HG02678 (cell line): ENCODE measurements around the gene MOB3C.

Experiments
- ATAC-seq: cut with Tn5 transposase; IDR thresholded peaks from one replicate; pipeline ENCODE4 v1.9.1; 2021; ENCODE audit warnings: mild to moderate bottlenecking, moderate library complexity; ENCODE audit not compliant: unreplicated experiment

The MOB3C gene

DNA sequence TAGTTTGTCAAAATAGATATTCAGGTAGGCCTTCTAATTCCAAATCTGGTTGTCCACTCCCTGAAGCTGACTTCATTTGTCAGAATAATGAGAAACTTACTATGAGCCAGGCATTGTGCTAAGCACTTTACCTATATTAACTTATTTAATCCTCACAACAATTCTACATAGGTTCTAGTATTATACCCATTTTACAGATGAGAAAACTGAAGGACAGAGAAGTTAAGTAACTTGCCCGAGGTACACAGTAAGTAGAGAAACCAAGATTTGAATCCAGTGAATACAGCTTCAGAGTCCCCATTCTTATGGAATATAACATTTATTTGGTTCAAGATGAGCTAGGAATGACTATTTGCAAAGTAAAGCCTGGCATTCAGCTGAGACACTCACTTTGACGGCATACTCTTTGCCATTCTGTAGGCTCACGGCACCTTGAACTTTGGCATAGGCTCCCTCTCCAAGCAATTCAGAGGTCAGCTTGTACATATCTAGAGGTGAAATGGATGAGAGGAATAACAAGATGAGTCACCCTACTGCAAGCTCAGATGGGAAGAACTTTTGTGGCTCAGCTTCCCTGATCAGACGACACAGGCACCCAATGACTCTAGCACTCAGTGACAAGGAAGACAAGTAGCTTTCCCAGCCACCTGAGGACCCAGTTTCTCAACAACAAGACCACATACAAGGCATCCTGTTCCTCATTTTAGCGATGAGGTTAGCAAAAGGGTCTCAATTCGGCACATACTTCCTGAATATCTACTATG lies 36.3 kb downstream of the MOB3C start:
- no peak for ATAC-seq

DNA sequence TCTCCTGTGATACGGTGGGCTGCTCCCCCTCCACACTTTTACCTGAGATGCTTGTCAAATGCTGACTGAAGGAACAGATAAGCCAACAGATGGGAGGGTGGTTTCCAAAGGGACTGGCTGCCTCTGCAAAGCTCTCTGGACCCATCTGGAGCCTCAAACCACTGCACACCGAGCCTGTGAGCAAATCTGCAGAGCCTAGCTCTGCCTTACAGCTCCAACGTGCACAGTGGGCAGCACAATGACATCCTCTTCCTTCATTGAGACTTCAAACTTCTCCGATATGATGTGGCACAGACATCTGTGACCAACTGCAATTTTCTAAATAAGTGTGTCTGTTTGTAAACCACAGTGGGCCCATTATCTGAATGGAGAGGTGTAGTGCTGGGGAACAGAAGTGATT lies 38.9 kb downstream of the MOB3C start:
- ATAC-seq, result no peak

DNA sequence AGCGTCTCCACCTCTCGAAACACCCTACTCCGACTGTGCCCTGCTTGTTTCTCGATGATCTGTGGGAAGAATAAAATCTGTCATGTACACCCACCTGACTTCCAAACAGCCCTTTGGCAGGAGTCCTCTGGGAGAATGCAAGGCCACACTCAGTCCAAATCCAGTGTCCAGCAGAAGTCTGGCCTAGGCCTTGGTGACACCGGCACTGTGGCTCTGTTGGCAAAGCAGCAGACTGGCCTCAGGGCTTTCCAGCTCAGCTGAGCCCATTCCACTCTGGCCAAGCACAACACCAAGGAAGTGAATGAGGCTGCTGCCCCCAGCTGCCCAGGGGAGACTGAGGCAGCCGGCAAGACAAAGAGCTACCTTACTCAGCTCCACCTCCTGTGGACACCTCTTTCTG lies 40.0 kb downstream of the MOB3C start:
- ATAC-seq, result no peak

DNA sequence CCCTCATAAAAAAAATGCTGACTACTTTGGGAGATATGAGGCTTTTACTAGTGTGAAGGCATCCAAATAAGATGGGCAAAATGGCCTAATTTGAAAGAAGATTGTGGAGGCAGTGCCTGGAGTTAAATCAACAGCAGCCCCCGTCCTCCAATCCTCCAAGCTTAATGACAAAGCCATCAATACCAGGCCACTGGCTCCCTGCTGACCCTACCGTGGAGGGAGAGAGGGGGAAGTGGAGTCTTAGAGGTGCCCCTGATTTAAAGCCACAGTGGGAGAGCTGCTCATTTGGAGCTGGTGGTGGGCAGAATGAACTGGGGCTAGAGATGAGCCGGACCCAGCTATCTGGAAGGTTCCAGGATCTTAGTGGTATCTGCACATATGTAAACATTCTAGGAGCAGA lies 40.8 kb downstream of the MOB3C start:
- no peak for ATAC-seq

DNA sequence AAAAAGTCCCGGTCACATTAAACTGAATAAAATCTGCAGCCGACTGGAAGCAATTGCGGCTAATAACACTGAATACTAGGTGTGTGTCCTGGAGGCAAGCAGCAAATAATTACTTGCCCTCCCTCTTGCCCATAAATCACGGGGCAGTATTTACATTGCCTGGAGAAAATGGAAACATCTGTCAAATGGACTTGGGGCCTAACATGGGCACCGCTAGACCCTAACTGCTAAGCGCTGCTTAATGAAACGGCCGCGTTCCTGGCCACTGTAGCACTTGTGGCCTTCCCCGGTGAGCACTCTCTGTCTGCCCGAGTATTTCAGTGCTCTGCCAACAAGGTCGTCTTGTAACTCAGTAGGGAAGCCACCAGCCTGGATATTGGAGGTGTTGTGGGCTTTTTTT lies 41.3 kb downstream of the MOB3C start:
- ATAC-seq, result no peak

DNA sequence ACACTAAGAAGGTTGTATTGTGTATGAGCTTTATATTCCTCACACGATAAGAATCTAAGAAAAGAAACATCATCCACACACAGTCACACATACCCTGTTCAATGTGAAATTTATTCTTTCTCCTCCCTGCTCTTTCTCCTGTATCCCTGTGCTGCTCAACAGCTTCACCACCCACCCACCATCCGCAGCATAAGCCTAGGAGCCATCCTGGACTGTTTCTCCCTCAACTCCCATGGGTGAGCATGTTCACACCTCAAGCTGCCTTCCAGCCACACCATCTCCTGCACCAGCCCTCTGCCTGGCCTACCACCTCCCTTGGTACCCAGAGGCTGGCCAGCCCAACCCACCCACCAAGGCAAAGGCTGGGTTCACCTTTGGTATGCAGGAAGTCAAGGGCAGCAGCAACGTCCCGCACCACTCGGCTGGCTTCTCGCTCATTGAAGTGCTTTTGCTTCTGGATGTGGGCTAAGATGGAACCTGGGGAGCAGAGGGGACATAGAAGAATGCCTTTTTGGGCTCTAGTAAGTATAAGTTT lies 44.9 kb downstream of the MOB3C start:
- no peak for ATAC-seq

DNA sequence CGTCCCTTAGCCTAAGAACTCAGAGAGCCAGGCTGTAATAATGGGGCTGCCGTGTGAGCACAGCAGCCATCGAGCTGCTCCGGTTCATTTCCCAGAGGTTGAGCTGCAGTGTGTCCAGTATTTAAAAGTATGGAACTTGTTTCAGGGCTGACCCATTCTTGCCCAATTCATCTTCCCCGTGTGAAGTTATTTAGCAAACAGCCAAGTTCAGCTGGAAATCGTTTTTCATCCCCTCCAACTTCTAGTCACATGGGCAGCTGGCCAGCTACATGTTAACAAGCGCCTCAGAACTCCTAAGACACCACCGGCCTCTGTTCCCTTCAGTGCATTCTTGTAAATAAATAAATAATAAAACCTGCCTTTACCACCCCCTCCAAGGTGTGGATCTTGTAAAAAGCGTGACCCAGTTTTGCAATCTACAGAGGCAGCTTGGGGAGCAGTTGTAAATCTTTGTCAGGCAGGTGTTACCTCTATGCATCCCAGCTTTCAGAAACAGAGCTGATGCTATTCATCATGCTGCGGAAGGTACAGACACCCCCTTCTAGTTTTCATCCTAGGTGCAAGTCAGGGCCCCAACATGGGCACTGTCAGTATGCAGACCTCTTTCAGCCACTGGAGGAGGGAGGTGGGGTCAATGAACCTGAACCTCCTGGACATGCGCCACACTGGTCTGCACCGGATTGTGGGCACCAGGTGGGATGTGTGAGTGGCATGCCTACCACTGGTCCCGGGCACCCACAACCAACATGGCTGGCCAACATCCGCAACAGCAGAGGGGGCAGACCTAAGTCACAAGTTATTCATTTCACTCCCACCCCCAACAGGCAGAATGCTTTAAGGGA lies 46.5 kb downstream of the MOB3C start:
- ATAC-seq, result no peak

DNA sequence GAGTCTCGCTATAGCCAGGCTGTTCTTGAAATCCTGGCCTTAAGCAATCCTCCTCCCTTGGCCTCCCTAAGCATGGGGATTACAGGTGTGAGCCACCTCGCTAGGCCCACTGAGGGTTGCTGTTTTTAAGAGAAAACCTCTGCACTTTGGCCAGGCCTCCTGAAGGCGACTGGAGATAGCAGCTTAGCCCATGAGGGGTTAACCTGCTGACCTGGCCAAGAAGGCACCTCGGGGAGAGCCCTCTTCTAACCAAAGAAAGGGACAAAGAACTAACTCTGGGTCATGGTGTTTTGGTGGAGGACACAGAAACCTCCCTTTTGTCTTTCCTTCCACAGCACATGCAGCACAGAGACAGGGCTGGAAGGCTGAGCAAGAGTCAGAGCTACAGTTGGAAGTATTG lies 47.5 kb downstream of the MOB3C start:
- no peak for ATAC-seq

DNA sequence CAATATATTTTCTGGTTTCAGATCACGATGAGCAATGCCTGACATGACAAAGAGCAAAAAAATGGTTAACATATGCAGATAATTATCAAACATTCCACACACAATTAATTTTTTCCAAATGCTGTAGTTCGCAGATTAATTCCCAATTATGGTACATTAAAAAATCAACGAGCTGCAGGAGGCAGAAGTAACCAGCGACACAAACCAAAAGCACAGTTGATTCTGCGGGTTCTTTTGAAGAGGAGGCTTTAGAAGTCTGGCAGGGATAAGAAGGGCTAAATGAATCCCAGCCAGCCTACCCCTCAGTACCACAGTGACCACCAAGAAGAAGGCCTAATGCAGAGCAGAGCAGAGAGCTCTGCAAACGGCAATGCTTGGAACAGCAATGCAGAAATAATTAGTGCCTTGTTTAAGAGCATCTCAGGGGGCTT lies 48.1 kb downstream of the MOB3C start:
- no peak for ATAC-seq

DNA sequence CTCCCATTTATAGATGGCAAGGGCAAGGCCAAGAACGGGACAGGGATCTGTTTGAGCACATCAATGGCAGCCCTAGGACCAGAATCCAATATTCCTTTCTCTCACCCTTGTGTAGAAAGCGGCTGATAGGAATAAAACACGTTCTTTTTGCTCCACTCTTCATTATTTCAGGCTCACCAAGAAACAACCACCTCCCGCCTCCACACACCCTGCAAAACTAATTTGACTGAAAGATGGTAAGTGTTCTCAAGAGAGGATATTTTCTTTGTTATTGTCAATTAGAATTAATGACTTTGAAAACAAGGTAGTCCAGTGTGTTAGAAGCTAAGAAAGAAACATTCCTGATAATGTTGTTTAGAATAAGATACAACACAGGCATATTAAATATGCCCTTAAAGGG lies 53.3 kb downstream of the MOB3C start:
- no peak for ATAC-seq

DNA sequence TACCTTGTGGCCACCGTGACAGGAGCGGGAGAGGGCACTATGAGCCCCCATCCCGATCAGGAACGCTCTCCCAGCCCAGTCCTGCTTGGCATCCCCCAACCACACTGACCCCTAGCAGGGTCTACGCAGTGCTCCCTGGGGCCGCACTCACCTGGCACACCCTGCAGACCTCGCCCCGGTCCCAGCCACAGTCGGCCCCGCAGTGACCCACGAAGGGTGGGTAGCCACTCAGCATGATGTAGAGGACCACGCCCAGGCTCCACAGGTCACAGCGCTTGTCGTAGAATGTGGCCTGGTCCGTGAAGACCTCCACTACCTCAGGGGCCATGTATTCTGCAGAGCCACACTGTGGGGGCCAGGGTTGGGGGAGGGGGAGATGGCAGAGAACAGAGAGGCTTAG lies 54.1 kb downstream of the MOB3C start:
- no peak for ATAC-seq

DNA sequence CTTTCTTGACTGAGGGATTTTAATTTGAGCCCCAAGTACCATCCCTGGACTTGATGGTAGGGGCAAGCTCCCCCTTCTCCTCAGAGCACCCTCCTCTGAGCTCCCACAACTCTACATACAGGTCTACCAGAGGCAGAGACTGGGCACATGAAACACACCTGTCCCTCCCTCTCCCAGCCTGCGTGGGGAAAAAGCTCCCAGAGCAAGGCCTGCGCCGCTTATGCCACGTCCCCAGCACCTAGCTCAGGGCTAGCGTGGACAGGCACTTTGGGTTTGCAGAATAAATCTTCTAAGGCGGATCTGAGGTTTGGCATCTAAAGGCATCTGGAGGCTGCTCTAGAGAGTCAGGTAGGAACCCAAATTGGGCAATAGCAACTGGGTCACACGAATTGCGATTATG lies 57.6 kb downstream of the MOB3C start:
- no peak for ATAC-seq

DNA sequence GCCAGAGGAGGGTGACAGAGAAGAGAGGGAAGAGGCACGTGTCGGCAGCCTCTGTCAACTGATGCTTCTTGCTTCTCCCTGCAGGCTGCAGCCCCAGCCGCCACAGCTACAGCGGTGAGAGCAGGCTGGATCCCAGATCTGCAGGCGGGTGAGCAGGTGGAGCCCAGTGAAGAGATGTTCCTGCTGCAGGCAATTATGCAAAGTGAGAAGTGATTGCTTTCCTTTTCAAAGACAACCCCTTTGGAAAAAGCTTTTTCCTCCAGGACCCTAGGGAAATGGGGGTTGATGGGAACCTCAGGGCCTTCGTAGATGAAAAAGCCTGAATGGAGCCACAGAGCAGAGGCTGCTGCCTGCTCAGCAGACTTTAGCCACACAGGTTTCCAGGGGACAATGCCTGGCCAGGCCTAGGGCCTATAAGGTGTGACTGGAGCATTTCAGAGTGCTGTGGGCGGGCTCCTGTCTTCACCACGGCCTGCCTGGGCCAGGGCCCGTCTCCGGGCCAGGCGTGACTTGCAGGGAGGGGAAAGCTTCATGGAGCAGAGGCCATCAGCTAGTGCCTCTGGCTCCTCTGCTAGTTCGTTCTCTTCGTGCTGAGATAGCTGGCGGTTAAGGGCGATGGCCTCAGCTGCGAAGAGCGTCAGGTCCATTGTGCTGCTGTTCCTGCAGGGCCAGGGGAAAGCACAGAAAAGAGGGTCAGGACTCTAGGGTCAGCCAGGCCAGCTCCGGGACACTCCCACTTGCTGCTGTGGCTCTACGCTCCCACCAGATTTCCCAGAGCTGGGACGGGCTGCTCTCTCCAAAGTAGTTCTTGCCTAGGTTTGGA lies 58.3 kb downstream of the MOB3C start:
- ATAC-seq, result no peak
